Mesenchymal stem cell (in vitro differentiated cells and primary cell): ENCODE measurements around the gene FERMT2.

ENCODE experiments used
- DNase-seq: peaks from one replicate; pipeline ENCODE4 v3.0.0-alpha.2; 2013
- H2AFZ ChIP-seq: one replicate; pipeline ENCODE4 v1.6.1; 2013; ENCODE audit warnings: low read depth, mild to moderate bottlenecking, control low read depth, inconsistent platforms, low read length, moderate library complexity
- H2AK5ac ChIP-seq: 2 replicates; pipeline ENCODE4 v1.6.1; 2013; ENCODE audit warnings: low read length, moderate library complexity, mild to moderate bottlenecking, inconsistent platforms; ENCODE audit not compliant: severe bottlenecking
- H2BK120ac ChIP-seq: one replicate; pipeline ENCODE4 v1.6.1; 2013; ENCODE audit warnings: low read depth, mild to moderate bottlenecking, inconsistent platforms, low read length, moderate library complexity
- H2BK12ac ChIP-seq, 2 experiments: one replicate each; pipeline ENCODE4 v1.6.1; 2013; ENCODE audit warnings: inconsistent platforms in 2 of 2, low read length in 2 of 2, mild to moderate bottlenecking in 2 of 2, moderate library complexity in 2 of 2, control low read depth in 1 of 2
- H2BK15ac ChIP-seq: one replicate; pipeline ENCODE4 v1.6.1; 2013; ENCODE audit warnings: mild to moderate bottlenecking, low read depth, inconsistent platforms; ENCODE audit not compliant: poor library complexity, severe bottlenecking
- H2BK5ac ChIP-seq: 2 replicates; pipeline ENCODE4 v1.6.1; 2013; ENCODE audit warnings: low read depth, mild to moderate bottlenecking, low read length, control low read depth, inconsistent platforms; ENCODE audit not compliant: poor library complexity, severe bottlenecking
- H3K14ac ChIP-seq, 2 experiments: one replicate each; pipeline ENCODE4 v1.6.1; 2013; ENCODE audit warnings: inconsistent platforms in 2 of 2, low read length in 2 of 2, control low read depth in 1 of 2, mild to moderate bottlenecking in 1 of 2, moderate library complexity in 1 of 2
- H3K18ac ChIP-seq, 2 experiments: one replicate each; pipeline ENCODE4 v1.6.1; 2013; ENCODE audit warnings: inconsistent platforms in 2 of 2, low read length in 2 of 2, control low read depth in 1 of 2, low read depth in 1 of 2, mild to moderate bottlenecking in 1 of 2
- H3K23ac ChIP-seq, 2 experiments: one replicate each; pipeline ENCODE4 v1.6.1; 2013; ENCODE audit warnings: inconsistent platforms in 2 of 2, low read length in 2 of 2, mild to moderate bottlenecking in 2 of 2, moderate library complexity in 2 of 2, control low read depth in 1 of 2
- H3K27ac ChIP-seq: 2 replicates; pipeline ENCODE4 v1.5.1; 2013; ENCODE audit warnings: mild to moderate bottlenecking, moderate library complexity, low read length, control low read depth, inconsistent platforms; ENCODE audit not compliant: poor library complexity, severe bottlenecking
- H3K27me3 ChIP-seq, 2 experiments: 2 replicates each; pipeline versions ENCODE4 v1.6.1 to v1.7.0; 2013; ENCODE audit warnings: low read length in 2 of 2, mild to moderate bottlenecking in 2 of 2, moderate library complexity in 2 of 2, control low read depth in 1 of 2, inconsistent platforms in 1 of 2; ENCODE audit not compliant: control insufficient read depth in 1 of 2, insufficient read depth in 1 of 2
- H3K36me3 ChIP-seq, 2 experiments: 2 replicates each; pipeline versions ENCODE4 v1.6.1 to v1.7.0; 2013; ENCODE audit warnings: low read length in 2 of 2, control low read depth in 1 of 2, inconsistent platforms in 1 of 2, low read depth in 1 of 2, mild to moderate bottlenecking in 1 of 2; ENCODE audit not compliant: insufficient read depth in 2 of 2, control insufficient read depth in 1 of 2
- H3K4ac ChIP-seq, 2 experiments: one replicate each; pipeline ENCODE4 v1.6.1; 2013; ENCODE audit warnings: inconsistent platforms in 2 of 2, low read length in 2 of 2, mild to moderate bottlenecking in 2 of 2, moderate library complexity in 2 of 2, control low read depth in 1 of 2, low read depth in 1 of 2
- H3K4me1 ChIP-seq: 2 replicates; pipeline ENCODE4 v1.6.1; 2013; ENCODE audit warnings: low read depth, low read length, control low read depth; ENCODE audit not compliant: control insufficient read depth, insufficient read depth
- H3K4me2 ChIP-seq: 2 replicates; pipeline ENCODE4 v1.6.1; 2013; ENCODE audit warnings: low read length, mild to moderate bottlenecking, inconsistent platforms; ENCODE audit not compliant: poor library complexity, severe bottlenecking
- H3K4me3 ChIP-seq, 2 experiments: 2 replicates each; pipeline versions ENCODE4 v1.5.1 to v1.7.0; 2013; ENCODE audit warnings: low read length in 2 of 2, mild to moderate bottlenecking in 2 of 2, control low read depth in 1 of 2, low read depth in 1 of 2; ENCODE audit not compliant: insufficient read depth in 1 of 2
- H3K79me1 ChIP-seq: replicated peaks from 2 replicates; pipeline ENCODE4 v1.6.1; 2013; ENCODE audit warnings: mild to moderate bottlenecking, control low read depth, low read length, inconsistent platforms; ENCODE audit not compliant: poor library complexity, severe bottlenecking
- H3K9ac ChIP-seq: 2 replicates; pipeline ENCODE4 v1.7.0; 2013; ENCODE audit warnings: mild to moderate bottlenecking, low read length, moderate library complexity
- H3K9me3 ChIP-seq: 2 replicates; pipeline ENCODE4 v1.7.0; 2013; ENCODE audit warnings: mild to moderate bottlenecking, low read length; ENCODE audit not compliant: control insufficient read depth
- H4K8ac ChIP-seq: one replicate; pipeline ENCODE4 v1.6.1; 2013; ENCODE audit warnings: inconsistent platforms, mild to moderate bottlenecking, low read length, moderate library complexity
- H4K91ac ChIP-seq: one replicate; pipeline ENCODE4 v1.6.1; 2013; ENCODE audit warnings: mild to moderate bottlenecking, low read length, inconsistent platforms
- WGBS: methylation state at CpG from one replicate; pipeline ENCODE4 v1.1.7; 2013; ENCODE audit warnings: mixed read lengths; 5-methylcytosine and 5-hydroxymethylcytosine counted together

The FERMT2 gene

GRCh38 chr14:52891800-52892199 lies 59.0 kb downstream of the FERMT2 start:
- H3K79me1 ChIP-seq = peaks cover 8% of the 10 kb centered on the region
- no peak overlapping the region for H3K9ac ChIP-seq
- peak overlapping the region; percentile 6 for H3K27ac ChIP-seq
- no peak overlapping the region for H2AFZ ChIP-seq
- H4K8ac ChIP-seq = no peak overlapping the region
- H3K4me3 ChIP-seq = no peak overlapping the region
- no peak overlapping the region for H3K4me2 ChIP-seq
- H4K91ac ChIP-seq = no peak overlapping the region
- DNase-seq = no peak
- no peak overlapping the region for H3K18ac ChIP-seq
- no peak overlapping the region for H3K14ac ChIP-seq
- no peak overlapping the region for H2BK5ac ChIP-seq
- no peaks in the 10 kb centered on the region for H3K27me3 ChIP-seq
- peaks cover 4% of the 10 kb centered on the region for H3K4me1 ChIP-seq
- H3K36me3 ChIP-seq = peaks cover 10 to 64% of the 10 kb centered on the region in 2 experiments
- H3K4ac ChIP-seq = no peak overlapping the region
- H2BK12ac ChIP-seq = no peak overlapping the region
- H2AK5ac ChIP-seq = no peak overlapping the region
- no peak overlapping the region for H3K23ac ChIP-seq
- WGBS = 87% methylated on average over 2 of the region's 3 CpGs
- no peak overlapping the region for H2BK120ac ChIP-seq
- no peak overlapping the region for H2BK15ac ChIP-seq
- H3K9me3 ChIP-seq = no peaks in the 10 kb centered on the region

GRCh38 chr14:52888839-52889838 lies 61.7 kb downstream of the FERMT2 start:
- Histone ChIP-seq H4K8ac (no peak overlapping the region), H2AK5ac (no peak overlapping the region), H3K4me3 (no peak overlapping the region), H3K27me3 (no peaks in the 10 kb centered on the region), H2BK15ac (no peak overlapping the region), H2AFZ (no peak overlapping the region), H2BK120ac (no peak overlapping the region), H4K91ac (no peak overlapping the region), H3K14ac (no peak overlapping the region), H3K79me1 (peaks cover 14% of the 10 kb centered on the region), H2BK5ac (no peak overlapping the region), H3K36me3 (peaks cover 12 to 64% of the 10 kb centered on the region in 2 experiments), H2BK12ac (no peak overlapping the region), H3K23ac (no peak overlapping the region), H3K18ac (no peak overlapping the region), H3K9ac (no peak overlapping the region), H3K27ac (no peak overlapping the region), H3K4me1 (peaks cover 1% of the 10 kb centered on the region), H3K9me3 (no peaks in the 10 kb centered on the region), H3K4me2 (no peak overlapping the region), H3K4ac (no peak overlapping the region)
- DNase-seq = no peak
- WGBS = 98% methylated on average over 5 of the region's 6 CpGs

- Histone ChIP-seq H3K18ac (no peak overlapping the region), H2BK5ac (no peak overlapping the region), H3K27me3 (no peaks in the 10 kb centered on the region), H4K91ac (no peak overlapping the region), H3K9me3 (no peaks in the 10 kb centered on the region), H2BK12ac (no peak overlapping the region), H2AK5ac (no peak overlapping the region), H3K14ac (no peak overlapping the region), H3K79me1 (peaks cover 15% of the 10 kb centered on the region), H3K4me3 (no peak overlapping the region), H2AFZ (no peak overlapping the region), H2BK15ac (no peak overlapping the region), H4K8ac (no peak overlapping the region), H3K9ac (no peak overlapping the region), H3K4ac (no peak overlapping the region), H3K27ac (no peak overlapping the region), H3K23ac (no peak overlapping the region), H2BK120ac (no peak overlapping the region), H3K4me1 (peaks cover 1% of the 10 kb centered on the region), H3K36me3 (peaks cover 17 to 70% of the 10 kb centered on the region in 2 experiments), H3K4me2 (no peak overlapping the region)
- DNase-seq = no peak
- 100% methylated on average over 1 of the region's 4 CpGs for WGBS
Observed at GRCh38 chr14:52888159-52888558, 62.7 kb downstream of the FERMT2 start.

GRCh38 chr14:52885230-52885629 lies 65.6 kb downstream of the FERMT2 start:
- Histone ChIP-seq H2AFZ (no peak overlapping the region), H3K27ac (no peak overlapping the region), H3K18ac (no peak overlapping the region), H3K23ac (no peak overlapping the region), H3K9me3 (no peaks in the 10 kb centered on the region), H3K79me1 (peaks cover 17% of the 10 kb centered on the region), H3K4me1 (peaks cover 2% of the 10 kb centered on the region), H2BK15ac (no peak overlapping the region), H4K91ac (no peak overlapping the region), H2BK5ac (no peak overlapping the region), H2BK120ac (no peak overlapping the region), H3K4ac (no peak overlapping the region), H2AK5ac (no peak overlapping the region), H3K4me2 (no peak overlapping the region), H3K9ac (peak overlapping the region; percentile 63), H3K36me3 (peaks cover 14 to 64% of the 10 kb centered on the region in 2 experiments), H3K27me3 (no peaks in the 10 kb centered on the region), H2BK12ac (no peak overlapping the region), H4K8ac (no peak overlapping the region), H3K4me3 (no peak overlapping the region), H3K14ac (no peak overlapping the region)
- WGBS = 100% methylated on average over 1 of the region's 2 CpGs
- peak; percentile 43 for DNase-seq
